SK-N-SH (cell line): ENCODE data around the gene F5. TPM values are rescaled to one million over a fixed set of nuclear protein-coding genes. Genes with fewer than 3 reads are reported as not detected.

Source experiments
- CTCF ChIA-PET: fragments of 300-600, 350-600 bp; formaldehyde crosslinking; extraction: SDS; loops from one replicate; lab custom pipeline; 2021; lab: Yijun Ruan, JAX
- POLR2A ChIA-PET: fragments of 350-600 bp; sonication (Branson Sonifier 250); formaldehyde crosslinking; extraction: SDS; loops from one replicate; lab custom pipeline; 2020; ENCODE audit warnings: antibody characterized with exemption, inconsistent platforms; lab: Yijun Ruan, JAX
- DNase-seq: peaks from one replicate; pipeline ENCODE4 v3.0.0; 2012
- H2AFZ ChIP-seq: fragments of 200-600 bp; sonication (generic); 2 replicates; pipeline ENCODE4 v1.8.1; 2016; ENCODE audit warnings: antibody characterized with exemption, mild to moderate bottlenecking, low read depth
- H3F3A ChIP-seq: fragments of 200-600 bp; sonication (generic); replicated peaks from 2 replicates; pipeline ENCODE3; 2016; ENCODE audit warnings: antibody characterized with exemption, mild to moderate bottlenecking; ENCODE audit not compliant: insufficient read depth
- H3K27ac ChIP-seq, 2 experiments: fragments of 200-500 bp in 1 of 2; fragments of 200-600 bp in 1 of 2; sonication (Bioruptor generic) in 1 of 2; sonication (generic), shearing (Covaris generic) in 1 of 2; 2 replicates each; pipeline versions ENCODE4 v1.5.1 to v1.6.1; 2014 to 2016; ENCODE audit warnings: low read depth in 2 of 2, inconsistent platforms in 1 of 2, low read length in 1 of 2, mild to moderate bottlenecking in 1 of 2, mixed read lengths in 1 of 2
- H3K27me3 ChIP-seq: fragments of 200-600 bp; sonication (generic), shearing (Covaris generic); 2 replicates; pipeline ENCODE4 v1.6.1; 2016; ENCODE audit warnings: mixed run types; ENCODE audit not compliant: insufficient read depth
- H3K36me3 ChIP-seq, 2 experiments: fragments of 200-500 bp in 1 of 2; fragments of 200-600 bp in 1 of 2; sonication (Bioruptor generic) in 1 of 2; sonication (generic) in 1 of 2; replicated peaks in 1 of 2; 2 replicates each; pipeline versions ENCODE3 to v1.5.1; 2014 to 2016; ENCODE audit warnings: low read length in 1 of 2, mild to moderate bottlenecking in 1 of 2; ENCODE audit not compliant: insufficient read depth in 2 of 2, control insufficient read depth in 1 of 2
- H3K4me1 ChIP-seq, 2 experiments: fragments of 200-500 bp in 1 of 2; fragments of 200-600 bp in 1 of 2; sonication (Bioruptor generic) in 1 of 2; sonication (generic), shearing (Covaris generic) in 1 of 2; 2 replicates each; pipeline versions ENCODE4 v1.5.1 to v1.6.1; 2014 to 2016; ENCODE audit warnings: low read depth in 1 of 2, low read length in 1 of 2, mixed run types in 1 of 2; ENCODE audit not compliant: insufficient read depth in 2 of 2, control insufficient read depth in 1 of 2
- H3K4me2 ChIP-seq: fragments of 200-600 bp; sonication (generic), shearing (Covaris generic); 2 replicates; pipeline ENCODE4 v1.6.1; 2017; ENCODE audit warnings: mixed run types
- H3K4me3 ChIP-seq, 2 experiments: fragments of 200-500 bp in 1 of 2; fragments of 200-600 bp in 1 of 2; sonication (Bioruptor generic) in 1 of 2; sonication (generic), shearing (Covaris generic) in 1 of 2; 2 replicates each; pipeline versions ENCODE4 v1.5.1 to v1.8.1; 2014 to 2016; ENCODE audit warnings: low read depth in 2 of 2, inconsistent platforms in 1 of 2, low read length in 1 of 2, mild to moderate bottlenecking in 1 of 2, mixed read lengths in 1 of 2, moderate library complexity in 1 of 2
- H3K79me2 ChIP-seq: fragments of 200-600 bp; sonication (generic); 2 replicates; pipeline ENCODE4 v1.8.1; 2017; ENCODE audit warnings: mild to moderate bottlenecking; ENCODE audit not compliant: insufficient read depth
- H3K9ac ChIP-seq: fragments of 200-600 bp; sonication (generic); 2 replicates; pipeline ENCODE4 v1.6.1; 2017; ENCODE audit warnings: mixed run types
- H3K9me2 ChIP-seq: fragments of 200-600 bp; sonication (generic); 2 replicates; pipeline ENCODE4 v1.6.1; 2017; ENCODE audit warnings: mixed run types
- H3K9me3 ChIP-seq: fragments of 200-600 bp; sonication (generic); 2 replicates; pipeline ENCODE4 v1.6.1; 2017; ENCODE audit warnings: mixed run types, mild to moderate bottlenecking, moderate library complexity
- H4K20me1 ChIP-seq: fragments of 200-600 bp; sonication (generic); 2 replicates; pipeline ENCODE4 v1.6.1; 2017; ENCODE audit warnings: mild to moderate bottlenecking, mixed run types; ENCODE audit not compliant: insufficient read depth
- CHD2 ChIP-seq: fragments of 150-350 bp; IDR thresholded peaks from 2 replicates; pipeline ENCODE4 v1.6.1; 2018; ENCODE audit warnings: low read length; ENCODE audit not compliant: partially characterized antibody
- EZH2phosphoT487 ChIP-seq: fragments of 200-600 bp; sonication (generic); IDR thresholded peaks from 2 replicates; pipeline ENCODE4 v1.6.1; 2017; ENCODE audit warnings: low read depth, mixed run types, mild to moderate bottlenecking, antibody characterized with exemption, moderate library complexity, borderline replicate concordance
- FOXJ3 ChIP-seq: sonication (generic); formaldehyde crosslinking; IDR thresholded peaks from 2 replicates; pipeline ENCODE4 v1.5.1; 2020; ENCODE audit warnings: mild to moderate bottlenecking, missing genetic modification reagents
- JUND ChIP-seq: IDR thresholded peaks from 2 replicates; pipeline ENCODE4 v1.4.0; 2012
- NFIC ChIP-seq: IDR thresholded peaks from 2 replicates; pipeline ENCODE4 v1.4.0; 2012; ENCODE audit warnings: borderline replicate concordance
- RAD21 ChIP-seq: IDR thresholded peaks from 2 replicates; pipeline ENCODE4 v1.6.1; 2012; ENCODE audit warnings: mild to moderate bottlenecking, low read length
- RCOR1 ChIP-seq: fragments of 150-350 bp; IDR thresholded peaks from 2 replicates; pipeline ENCODE4 v1.6.1; 2017; ENCODE audit warnings: antibody characterized with exemption, low read length
- SMC3 ChIP-seq: IDR thresholded peaks from 2 replicates; pipeline ENCODE4 v1.6.1; 2012; ENCODE audit warnings: low read depth, low read length, improper control_type of control experiment
- TAF1 ChIP-seq: IDR thresholded peaks from 2 replicates; pipeline ENCODE4 v1.6.1; 2012; ENCODE audit warnings: low read depth, mild to moderate bottlenecking, low read length, moderate library complexity, borderline replicate concordance
- YY1 ChIP-seq: IDR thresholded peaks from 2 replicates; pipeline ENCODE4 v1.4.0; 2012; ENCODE audit warnings: low read depth, mild to moderate bottlenecking
- WGBS: methylation state at CpG from one replicate; pipeline ENCODE4 v1.1.6; 2017; ENCODE audit warnings: low lambda C conversion rate; 5-methylcytosine and 5-hydroxymethylcytosine counted together
- polyA plus RNA-seq, 3 experiments: library from polyadenylated mRNA; depleted of rRNA; stranded (reverse); fragments of >200 nt; gene quantifications; 2 replicates each; pipeline ENCODE4 v1.2.3, GENCODE V29; 2012
- TF ChIP-seq, protein P1 (sequence below): fragments of 200-600 bp; sonication (generic); IDR thresholded peaks from 2 replicates; pipeline ENCODE4 v1.6.1; 2017; ENCODE audit warnings: antibody characterized with exemption, mild to moderate bottlenecking, moderate library complexity
- TF ChIP-seq, protein P2 (sequence below): IDR thresholded peaks from 2 replicates; pipeline ENCODE4 v1.4.0; 2012; ENCODE audit warnings: low read depth
- TF ChIP-seq, protein P3 (sequence below): fragments of 150-350 bp; IDR thresholded peaks from 2 replicates; pipeline ENCODE4 v1.6.1; 2016; ENCODE audit warnings: mild to moderate bottlenecking, low read depth, low read length

Gene F5
- polyA plus RNA-seq, 1 of the 3 experiments (the other 2 are of a cell fraction) = under 0.01 TPM

DNA sequence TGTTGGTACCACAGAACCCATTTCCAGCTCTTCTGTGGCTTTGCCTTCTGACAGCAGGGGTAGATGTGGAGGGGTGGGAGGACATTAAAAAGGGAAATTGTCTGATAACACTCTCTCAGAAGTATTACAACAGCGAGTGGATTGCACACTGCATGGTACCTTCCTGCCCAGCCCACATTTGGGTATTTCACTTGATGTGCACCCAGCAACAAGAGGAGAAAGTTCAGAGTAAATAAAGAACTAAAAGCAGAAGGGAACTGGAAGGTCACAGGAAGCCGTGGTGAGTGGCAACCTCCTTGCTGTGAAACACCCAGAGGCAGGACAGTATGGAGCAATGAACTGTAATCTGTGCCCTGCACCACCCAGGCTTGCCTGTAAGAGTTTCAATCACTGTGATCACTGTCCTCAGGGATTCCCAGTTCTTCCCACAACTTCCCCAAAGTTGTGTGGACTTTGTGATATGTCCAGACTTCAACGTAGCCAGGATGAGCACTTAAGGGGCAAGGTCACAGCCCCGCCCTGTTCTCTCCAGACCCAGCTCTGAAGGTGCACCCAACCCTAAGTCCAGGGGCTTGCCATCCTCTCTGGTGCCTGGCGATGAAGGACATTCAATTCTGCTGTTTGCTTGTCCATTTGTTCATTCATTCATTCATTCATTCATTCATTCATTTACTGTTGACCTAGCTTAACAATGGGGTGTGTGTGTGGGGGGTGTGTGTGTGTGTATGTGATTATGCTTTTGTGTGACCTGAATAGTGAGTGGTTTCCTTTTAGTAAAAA lies 18.7 kb upstream of the F5 start:
- H3K79me2 ChIP-seq = no peaks in the 10 kb centered on the region
- no peaks in the 10 kb centered on the region for H3K36me3 ChIP-seq
- H3K4me3 ChIP-seq = no peak overlapping the region
- no peak overlapping the region for H3K27ac ChIP-seq
- H3K9ac ChIP-seq = no peak overlapping the region
- 5% methylated on average over 5 of the region's 5 CpGs for WGBS
- H3F3A ChIP-seq = no peaks in the 10 kb centered on the region
- TF ChIP-seq YY1 (no peak), FOXJ3 (no peak), CHD2 (no peak), TAF1 (no peak), NFIC (no peak), EZH2phosphoT487 (no peak), SMC3 (no peak)
- TF ChIP-seq, all 33 proteins: peak for 0
- CTCF ChIA-PET = no interaction called here
- H3K4me2 ChIP-seq = no peak overlapping the region
- H3K27me3 ChIP-seq = peaks cover 45% of the 10 kb centered on the region
- POLR2A ChIA-PET = no interaction called here
- no peak for DNase-seq
- H3K9me3 ChIP-seq = no peaks in the 10 kb centered on the region
- H3K9me2 ChIP-seq = no peaks in the 10 kb centered on the region
- no peaks in the 10 kb centered on the region for H3K4me1 ChIP-seq
- H2AFZ ChIP-seq = no peak overlapping the region
- H4K20me1 ChIP-seq = no peaks in the 10 kb centered on the region

DNA sequence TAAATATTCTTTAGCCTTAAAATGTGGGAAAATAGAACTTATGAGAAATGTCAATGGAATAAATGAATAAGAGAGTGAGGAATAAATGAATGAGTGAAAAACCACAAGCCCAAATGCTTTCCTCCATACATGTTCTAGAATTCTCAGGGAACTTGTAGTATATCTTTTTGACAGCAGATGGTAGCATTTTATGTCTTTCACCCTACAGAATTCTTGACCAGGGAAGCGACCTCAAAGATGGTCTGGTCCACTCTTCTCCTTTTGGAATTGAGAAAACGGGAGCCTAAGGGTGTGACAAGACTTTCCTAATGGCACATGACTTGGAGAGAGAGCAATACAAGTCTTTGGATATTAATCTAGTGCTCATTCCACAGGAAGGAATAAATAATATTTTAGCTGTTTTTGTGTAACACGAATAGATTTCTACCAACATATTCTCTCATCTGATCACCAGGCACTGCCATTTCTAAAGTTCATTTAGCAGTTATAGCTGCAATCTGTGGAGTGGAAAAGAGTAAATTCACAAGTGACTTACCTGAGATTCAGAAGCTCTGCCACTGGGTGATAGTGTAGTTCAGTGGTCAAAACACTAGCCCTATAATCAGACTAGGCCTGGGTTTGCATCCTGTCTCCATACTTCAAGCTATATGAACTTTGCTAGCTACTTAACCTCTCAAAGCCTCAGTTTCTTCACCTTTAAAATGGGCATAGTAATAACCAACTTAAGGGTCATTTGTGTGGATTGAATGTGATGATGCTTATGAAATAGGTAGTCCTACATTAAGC lies 15.0 kb upstream of the F5 start:
- H3F3A ChIP-seq = no peaks in the 10 kb centered on the region
- H3K27me3 ChIP-seq = peaks cover 18% of the 10 kb centered on the region
- CTCF ChIA-PET = interaction anchor here (0.6 to 2.0 kb wide), 10 partner anchors 8 to 1327 kb away, joined by 3 to 9 read pairs (median 4); partner anchors contain the start of gene F5
- H3K4me2 ChIP-seq = no peak overlapping the region
- no peaks in the 10 kb centered on the region for H3K36me3 ChIP-seq
- H3K9me2 ChIP-seq = no peaks in the 10 kb centered on the region
- no peaks in the 10 kb centered on the region for H3K79me2 ChIP-seq
- H3K9me3 ChIP-seq = no peaks in the 10 kb centered on the region
- WGBS = 5% methylated on average over 3 of the region's 3 CpGs
- H3K27ac ChIP-seq = no peak overlapping the region
- POLR2A ChIA-PET = no interaction called here
- no peaks in the 10 kb centered on the region for H3K4me1 ChIP-seq
- DNase-seq = peak; percentile 4
- TF ChIP-seq RCOR1 = no peak
- TF ChIP-seq JUND = no peak
- TF ChIP-seq, protein P1, sequence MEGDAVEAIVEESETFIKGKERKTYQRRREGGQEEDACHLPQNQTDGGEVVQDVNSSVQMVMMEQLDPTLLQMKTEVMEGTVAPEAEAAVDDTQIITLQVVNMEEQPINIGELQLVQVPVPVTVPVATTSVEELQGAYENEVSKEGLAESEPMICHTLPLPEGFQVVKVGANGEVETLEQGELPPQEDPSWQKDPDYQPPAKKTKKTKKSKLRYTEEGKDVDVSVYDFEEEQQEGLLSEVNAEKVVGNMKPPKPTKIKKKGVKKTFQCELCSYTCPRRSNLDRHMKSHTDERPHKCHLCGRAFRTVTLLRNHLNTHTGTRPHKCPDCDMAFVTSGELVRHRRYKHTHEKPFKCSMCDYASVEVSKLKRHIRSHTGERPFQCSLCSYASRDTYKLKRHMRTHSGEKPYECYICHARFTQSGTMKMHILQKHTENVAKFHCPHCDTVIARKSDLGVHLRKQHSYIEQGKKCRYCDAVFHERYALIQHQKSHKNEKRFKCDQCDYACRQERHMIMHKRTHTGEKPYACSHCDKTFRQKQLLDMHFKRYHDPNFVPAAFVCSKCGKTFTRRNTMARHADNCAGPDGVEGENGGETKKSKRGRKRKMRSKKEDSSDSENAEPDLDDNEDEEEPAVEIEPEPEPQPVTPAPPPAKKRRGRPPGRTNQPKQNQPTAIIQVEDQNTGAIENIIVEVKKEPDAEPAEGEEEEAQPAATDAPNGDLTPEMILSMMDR = peak; percentile 66
- TF ChIP-seq, protein P2, sequence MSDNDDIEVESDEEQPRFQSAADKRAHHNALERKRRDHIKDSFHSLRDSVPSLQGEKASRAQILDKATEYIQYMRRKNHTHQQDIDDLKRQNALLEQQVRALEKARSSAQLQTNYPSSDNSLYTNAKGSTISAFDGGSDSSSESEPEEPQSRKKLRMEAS = no peak
- TF ChIP-seq, protein P3, sequence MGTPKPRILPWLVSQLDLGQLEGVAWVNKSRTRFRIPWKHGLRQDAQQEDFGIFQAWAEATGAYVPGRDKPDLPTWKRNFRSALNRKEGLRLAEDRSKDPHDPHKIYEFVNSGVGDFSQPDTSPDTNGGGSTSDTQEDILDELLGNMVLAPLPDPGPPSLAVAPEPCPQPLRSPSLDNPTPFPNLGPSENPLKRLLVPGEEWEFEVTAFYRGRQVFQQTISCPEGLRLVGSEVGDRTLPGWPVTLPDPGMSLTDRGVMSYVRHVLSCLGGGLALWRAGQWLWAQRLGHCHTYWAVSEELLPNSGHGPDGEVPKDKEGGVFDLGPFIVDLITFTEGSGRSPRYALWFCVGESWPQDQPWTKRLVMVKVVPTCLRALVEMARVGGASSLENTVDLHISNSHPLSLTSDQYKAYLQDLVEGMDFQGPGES = no peak
- peak; percentile 63 for TF ChIP-seq RAD21
- TF ChIP-seq SMC3 = peak; percentile 61
- H2AFZ ChIP-seq = no peak overlapping the region; the same call in 1 of the 2 replicates
- H3K4me3 ChIP-seq = no peak overlapping the region
- H3K9ac ChIP-seq = no peak overlapping the region
- no peaks in the 10 kb centered on the region for H4K20me1 ChIP-seq
